HEK293T (cell line): ENCODE results near the gene PSPN.
"Not testable (repeated sequence)": the region's sequence is repeated elsewhere in the genome, so short reads cannot be mapped to it uniquely, and the experiment has no call there.

ENCODE experiments used
- ARNT ChIP-seq: fragments of 450-650 bp; IDR thresholded peaks from 2 replicates; pipeline ENCODE4 v1.6.1; 2017; ENCODE audit warnings: mild to moderate bottlenecking
- BHLHE40 ChIP-seq: fragments of 450-650 bp; IDR thresholded peaks from 2 replicates; pipeline ENCODE4 v1.6.1; 2016; ENCODE audit warnings: mild to moderate bottlenecking, moderate library complexity, borderline replicate concordance
- CTBP1 ChIP-seq: fragments of 450-650 bp; IDR thresholded peaks from 2 replicates; pipeline ENCODE4 v1.6.1; 2016; ENCODE audit warnings: borderline replicate concordance
- ELF4 ChIP-seq: fragments of 450-650 bp; IDR thresholded peaks from 2 replicates; pipeline ENCODE4 v1.6.1; 2017; ENCODE audit warnings: antibody characterized with exemption
- FOXA1 ChIP-seq: fragments of 450-650 bp; IDR thresholded peaks from 2 replicates; pipeline ENCODE4 v1.6.1; 2016; ENCODE audit warnings: mild to moderate bottlenecking
- FOXK2 ChIP-seq: fragments of 450-650 bp; IDR thresholded peaks from 2 replicates; pipeline ENCODE4 v1.6.1; 2016; ENCODE audit warnings: mild to moderate bottlenecking
- FOXM1 ChIP-seq: fragments of 450-650 bp; IDR thresholded peaks from 2 replicates; pipeline ENCODE4 v1.6.1; 2017; ENCODE audit warnings: mild to moderate bottlenecking, borderline replicate concordance
- L3MBTL2 ChIP-seq: fragments of 450-650 bp; conservative IDR thresholded peaks from 2 replicates; pipeline ENCODE4 v1.6.1; 2016; ENCODE audit warnings: mild to moderate bottlenecking
- LEF1 ChIP-seq: fragments of 450-650 bp; IDR thresholded peaks from 2 replicates; pipeline ENCODE4 v1.6.1; 2017; ENCODE audit warnings: mild to moderate bottlenecking, borderline replicate concordance
- NFRKB ChIP-seq: fragments of 450-650 bp; IDR thresholded peaks from 2 replicates; pipeline ENCODE4 v1.6.1; 2016; ENCODE audit warnings: mild to moderate bottlenecking, moderate library complexity
- SP1 ChIP-seq: fragments of 450-650 bp; IDR thresholded peaks from 2 replicates; pipeline ENCODE4 v1.6.1; 2017
- SUZ12 ChIP-seq: fragments of 450-650 bp; IDR thresholded peaks from 2 replicates; pipeline ENCODE4 v1.6.1; 2016; ENCODE audit warnings: mild to moderate bottlenecking
- TARDBP ChIP-seq: fragments of 450-650 bp; IDR thresholded peaks from 2 replicates; pipeline ENCODE4 v1.6.1; 2016
- ZNF384 ChIP-seq: fragments of 450-650 bp; IDR thresholded peaks from 2 replicates; pipeline ENCODE4 v1.6.1; 2016

DNA sequence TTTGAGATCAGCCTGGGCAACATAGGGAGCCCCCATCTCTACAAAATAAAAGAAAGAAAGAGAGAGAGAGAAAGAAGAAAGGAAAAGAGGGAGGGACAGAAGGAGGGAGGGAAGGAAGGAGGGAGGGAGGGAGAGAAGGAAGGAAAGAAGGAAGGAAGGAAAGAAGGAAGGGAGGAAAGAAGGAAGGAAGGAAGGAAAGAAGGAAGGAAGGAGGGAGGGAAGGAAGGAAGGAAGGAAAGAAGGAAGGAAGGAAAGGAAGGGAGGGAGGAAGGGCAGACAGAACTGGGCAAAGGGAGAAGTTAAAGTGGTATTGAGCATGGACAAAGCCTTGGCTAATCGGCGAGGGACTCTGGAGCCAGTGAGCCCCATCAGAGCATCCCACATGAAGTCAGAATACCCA lies 26.5 kb downstream of the PSPN start:
- not testable (repeated sequence) for TF ChIP-seq FOXK2, FOXA1, NFRKB, SP1, FOXM1, SUZ12, ELF4, ARNT, ZNF384, CTBP1, BHLHE40, TARDBP, L3MBTL2, LEF1
